ENCODE results near the gene SNRNP35.

Gene SNRNP35

DNA sequence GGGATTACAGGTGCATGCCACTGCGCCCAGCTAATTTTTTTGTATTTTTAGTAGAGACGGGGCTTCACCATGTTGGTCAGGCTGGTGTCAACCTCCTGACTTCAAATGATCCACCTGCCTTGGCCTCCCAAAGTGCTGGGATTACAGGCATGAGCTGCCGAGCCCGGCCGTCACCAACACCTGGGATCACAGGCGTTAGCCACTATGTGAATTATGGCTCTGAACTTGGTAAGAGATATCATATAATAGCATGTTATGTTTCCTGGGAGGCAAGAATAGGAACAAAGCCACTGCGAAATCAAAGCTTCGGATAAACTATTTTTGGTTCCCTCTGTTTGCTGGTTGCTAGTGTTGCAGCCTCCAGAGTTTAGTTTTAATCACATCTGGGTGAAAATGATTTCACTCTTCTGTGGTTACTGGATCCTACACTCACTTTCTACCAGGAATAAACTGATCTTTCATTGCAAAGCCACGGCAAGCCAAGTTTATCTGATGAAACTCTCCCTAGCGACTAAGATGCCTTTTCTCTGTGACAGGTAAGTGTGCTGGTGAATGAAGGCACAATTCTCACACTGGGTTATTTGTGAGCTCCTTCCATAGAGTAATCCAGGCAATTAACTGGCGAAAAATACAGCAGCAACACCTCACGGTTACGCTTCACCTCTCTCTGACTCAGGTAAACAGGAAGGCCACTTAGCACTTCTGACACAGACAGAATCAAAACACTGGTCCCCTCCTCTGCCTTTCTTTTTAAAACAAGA, 16.7 kb downstream of the SNRNP35 start:
- TF ChIP-seq, protein P1, sequence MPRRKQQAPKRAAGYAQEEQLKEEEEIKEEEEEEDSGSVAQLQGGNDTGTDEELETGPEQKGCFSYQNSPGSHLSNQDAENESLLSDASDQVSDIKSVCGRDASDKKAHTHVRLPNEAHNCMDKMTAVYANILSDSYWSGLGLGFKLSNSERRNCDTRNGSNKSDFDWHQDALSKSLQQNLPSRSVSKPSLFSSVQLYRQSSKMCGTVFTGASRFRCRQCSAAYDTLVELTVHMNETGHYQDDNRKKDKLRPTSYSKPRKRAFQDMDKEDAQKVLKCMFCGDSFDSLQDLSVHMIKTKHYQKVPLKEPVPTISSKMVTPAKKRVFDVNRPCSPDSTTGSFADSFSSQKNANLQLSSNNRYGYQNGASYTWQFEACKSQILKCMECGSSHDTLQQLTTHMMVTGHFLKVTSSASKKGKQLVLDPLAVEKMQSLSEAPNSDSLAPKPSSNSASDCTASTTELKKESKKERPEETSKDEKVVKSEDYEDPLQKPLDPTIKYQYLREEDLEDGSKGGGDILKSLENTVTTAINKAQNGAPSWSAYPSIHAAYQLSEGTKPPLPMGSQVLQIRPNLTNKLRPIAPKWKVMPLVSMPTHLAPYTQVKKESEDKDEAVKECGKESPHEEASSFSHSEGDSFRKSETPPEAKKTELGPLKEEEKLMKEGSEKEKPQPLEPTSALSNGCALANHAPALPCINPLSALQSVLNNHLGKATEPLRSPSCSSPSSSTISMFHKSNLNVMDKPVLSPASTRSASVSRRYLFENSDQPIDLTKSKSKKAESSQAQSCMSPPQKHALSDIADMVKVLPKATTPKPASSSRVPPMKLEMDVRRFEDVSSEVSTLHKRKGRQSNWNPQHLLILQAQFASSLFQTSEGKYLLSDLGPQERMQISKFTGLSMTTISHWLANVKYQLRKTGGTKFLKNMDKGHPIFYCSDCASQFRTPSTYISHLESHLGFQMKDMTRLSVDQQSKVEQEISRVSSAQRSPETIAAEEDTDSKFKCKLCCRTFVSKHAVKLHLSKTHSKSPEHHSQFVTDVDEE (CRISPR knock-in tag; IDR thresholded peaks at IDR 0.05), result no peak
- TF ChIP-seq ZNF8 (CRISPR knock-in tag; IDR thresholded peaks at IDR 0.05) (no peak), SNAI2 (CRISPR knock-in tag; IDR thresholded peaks at IDR 0.05) (no peak)
- TF ChIP-seq, protein P2, sequence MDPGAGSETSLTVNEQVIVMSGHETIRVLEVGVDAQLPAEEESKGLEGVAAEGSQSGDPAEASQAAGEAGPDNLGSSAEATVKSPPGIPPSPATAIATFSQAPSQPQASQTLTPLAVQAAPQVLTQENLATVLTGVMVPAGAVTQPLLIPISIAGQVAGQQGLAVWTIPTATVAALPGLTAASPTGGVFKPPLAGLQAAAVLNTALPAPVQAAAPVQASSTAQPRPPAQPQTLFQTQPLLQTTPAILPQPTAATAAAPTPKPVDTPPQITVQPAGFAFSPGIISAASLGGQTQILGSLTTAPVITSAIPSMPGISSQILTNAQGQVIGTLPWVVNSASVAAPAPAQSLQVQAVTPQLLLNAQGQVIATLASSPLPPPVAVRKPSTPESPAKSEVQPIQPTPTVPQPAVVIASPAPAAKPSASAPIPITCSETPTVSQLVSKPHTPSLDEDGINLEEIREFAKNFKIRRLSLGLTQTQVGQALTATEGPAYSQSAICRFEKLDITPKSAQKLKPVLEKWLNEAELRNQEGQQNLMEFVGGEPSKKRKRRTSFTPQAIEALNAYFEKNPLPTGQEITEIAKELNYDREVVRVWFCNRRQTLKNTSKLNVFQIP (CRISPR knock-in tag; IDR thresholded peaks at IDR 0.05; ENCODE audit: borderline replicate concordance, low read depth), result no peak
- ATAC-seq, result no peak

DNA sequence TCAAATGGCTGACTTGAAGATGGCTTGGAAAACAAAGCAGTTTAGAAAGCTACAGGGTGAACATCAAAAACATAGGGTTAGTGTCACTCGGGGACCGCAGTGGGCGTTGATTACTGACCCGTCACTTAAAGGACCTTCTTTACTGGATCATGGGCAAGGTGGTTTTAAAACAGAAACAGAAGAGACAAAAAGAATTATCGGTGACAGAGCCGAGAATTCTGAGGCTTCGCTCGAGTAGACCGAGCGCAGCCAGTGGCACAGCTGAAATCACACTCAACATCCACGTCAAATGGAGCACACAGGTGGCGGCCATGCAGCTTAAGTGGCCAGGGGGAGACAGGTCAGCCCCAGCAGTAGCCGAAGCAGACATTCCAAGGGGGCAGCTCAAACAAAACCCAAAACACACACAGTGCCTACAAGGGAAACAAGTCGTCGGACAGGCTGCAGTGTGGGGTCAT, 17.3 kb downstream of the SNRNP35 start:
- TF ChIP-seq, protein P1 (CRISPR knock-in tag; IDR thresholded peaks at IDR 0.05), result no peak
- TF ChIP-seq ZNF8 (CRISPR knock-in tag; IDR thresholded peaks at IDR 0.05), result no peak
- TF ChIP-seq ISL1 (CRISPR knock-in tag; IDR thresholded peaks at IDR 0.05), result no peak
- TF ChIP-seq, protein P3, sequence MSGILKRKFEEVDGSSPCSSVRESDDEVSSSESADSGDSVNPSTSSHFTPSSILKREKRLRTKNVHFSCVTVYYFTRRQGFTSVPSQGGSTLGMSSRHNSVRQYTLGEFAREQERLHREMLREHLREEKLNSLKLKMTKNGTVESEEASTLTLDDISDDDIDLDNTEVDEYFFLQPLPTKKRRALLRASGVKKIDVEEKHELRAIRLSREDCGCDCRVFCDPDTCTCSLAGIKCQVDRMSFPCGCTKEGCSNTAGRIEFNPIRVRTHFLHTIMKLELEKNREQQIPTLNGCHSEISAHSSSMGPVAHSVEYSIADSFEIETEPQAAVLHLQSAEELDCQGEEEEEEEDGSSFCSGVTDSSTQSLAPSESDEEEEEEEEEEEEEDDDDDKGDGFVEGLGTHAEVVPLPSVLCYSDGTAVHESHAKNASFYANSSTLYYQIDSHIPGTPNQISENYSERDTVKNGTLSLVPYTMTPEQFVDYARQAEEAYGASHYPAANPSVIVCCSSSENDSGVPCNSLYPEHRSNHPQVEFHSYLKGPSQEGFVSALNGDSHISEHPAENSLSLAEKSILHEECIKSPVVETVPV (CRISPR knock-in tag; IDR thresholded peaks at IDR 0.05), result no peak
- no peak for TF ChIP-seq ZC3H10 (CRISPR knock-in tag; IDR thresholded peaks at IDR 0.05)
- TF ChIP-seq SNAI2 (CRISPR knock-in tag; IDR thresholded peaks at IDR 0.05), result no peak
- no peak for TF ChIP-seq CSDC2 (CRISPR knock-in tag; IDR thresholded peaks at IDR 0.05)
- TF ChIP-seq, protein P4, sequence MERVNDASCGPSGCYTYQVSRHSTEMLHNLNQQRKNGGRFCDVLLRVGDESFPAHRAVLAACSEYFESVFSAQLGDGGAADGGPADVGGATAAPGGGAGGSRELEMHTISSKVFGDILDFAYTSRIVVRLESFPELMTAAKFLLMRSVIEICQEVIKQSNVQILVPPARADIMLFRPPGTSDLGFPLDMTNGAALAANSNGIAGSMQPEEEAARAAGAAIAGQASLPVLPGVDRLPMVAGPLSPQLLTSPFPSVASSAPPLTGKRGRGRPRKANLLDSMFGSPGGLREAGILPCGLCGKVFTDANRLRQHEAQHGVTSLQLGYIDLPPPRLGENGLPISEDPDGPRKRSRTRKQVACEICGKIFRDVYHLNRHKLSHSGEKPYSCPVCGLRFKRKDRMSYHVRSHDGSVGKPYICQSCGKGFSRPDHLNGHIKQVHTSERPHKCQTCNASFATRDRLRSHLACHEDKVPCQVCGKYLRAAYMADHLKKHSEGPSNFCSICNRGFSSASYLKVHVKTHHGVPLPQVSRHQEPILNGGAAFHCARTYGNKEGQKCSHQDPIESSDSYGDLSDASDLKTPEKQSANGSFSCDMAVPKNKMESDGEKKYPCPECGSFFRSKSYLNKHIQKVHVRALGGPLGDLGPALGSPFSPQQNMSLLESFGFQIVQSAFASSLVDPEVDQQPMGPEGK (CRISPR knock-in tag; IDR thresholded peaks at IDR 0.05; ENCODE audit: borderline replicate concordance), result no peak
- TF ChIP-seq ZNF565 (CRISPR knock-in tag; conservative IDR thresholded peaks at IDR 0.05; ENCODE audit: low read depth), result no peak
- TF ChIP-seq TOX (CRISPR knock-in tag; IDR thresholded peaks at IDR 0.05; ENCODE audit: borderline replicate concordance), result no peak
- no peak for TF ChIP-seq TCF4 (CRISPR knock-in tag; IDR thresholded peaks at IDR 0.05; ENCODE audit: borderline replicate concordance)
- no peak for ATAC-seq

DNA sequence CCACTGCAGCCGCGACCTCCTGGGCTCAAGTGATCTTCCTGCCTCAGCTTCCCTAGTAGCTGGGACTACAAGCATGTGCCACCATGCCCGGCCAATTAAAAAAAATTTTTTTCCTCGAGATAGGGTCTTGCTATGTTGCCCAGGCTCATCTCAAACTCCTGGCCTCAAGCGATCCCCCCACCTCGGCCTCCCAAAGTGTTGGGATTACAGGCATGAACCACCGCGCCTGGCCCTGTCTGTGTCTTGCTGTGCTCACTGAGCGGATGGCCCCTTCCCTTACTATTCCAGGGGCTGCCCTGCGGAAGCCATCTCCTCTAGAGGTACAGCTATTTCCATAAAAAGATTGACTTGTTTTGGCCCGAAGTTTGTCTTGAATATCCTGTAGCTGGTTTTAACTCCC, 20.1 kb downstream of the SNRNP35 start:
- TF ChIP-seq ZNF70 (CRISPR knock-in tag; IDR thresholded peaks at IDR 0.05) (no peak), ZC3H10 (CRISPR knock-in tag; IDR thresholded peaks at IDR 0.05) (no peak), PPARA (CRISPR knock-in tag; IDR thresholded peaks at IDR 0.05; ENCODE audit: borderline replicate concordance) (no peak), OSR1 (CRISPR knock-in tag; IDR thresholded peaks at IDR 0.05) (no peak)
- no peak for ATAC-seq

DNA sequence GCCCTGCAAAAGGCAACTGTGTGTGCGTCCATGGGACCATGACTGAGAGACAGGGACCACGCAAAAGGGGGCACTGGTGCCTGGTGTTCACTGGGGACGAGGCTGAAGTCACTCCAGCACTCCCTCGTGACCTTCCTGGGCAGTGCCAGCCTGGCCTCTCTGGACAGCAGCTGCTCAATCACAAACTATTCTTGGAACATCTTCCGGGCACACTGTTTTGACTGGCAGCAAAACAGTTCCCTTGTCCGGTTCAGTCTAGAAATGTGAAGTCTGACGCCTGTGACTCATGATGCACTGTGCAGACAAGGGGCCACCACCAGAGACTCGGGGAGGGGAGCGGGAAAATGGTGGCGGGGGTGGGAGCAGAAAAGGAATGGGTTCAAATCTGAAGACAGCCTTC, 20.8 kb downstream of the SNRNP35 start:
- TF ChIP-seq SNAI2 (CRISPR knock-in tag; IDR thresholded peaks at IDR 0.05) (0 out of 2 replicates have a peak, but pooled peaks have one; percentile 37), ZNF565 (CRISPR knock-in tag; conservative IDR thresholded peaks at IDR 0.05; ENCODE audit: low read depth) (no peak), ZFP30 (CRISPR knock-in tag; IDR thresholded peaks at IDR 0.05) (no peak), TOX (CRISPR knock-in tag; IDR thresholded peaks at IDR 0.05; ENCODE audit: borderline replicate concordance) (no peak), RARB (CRISPR knock-in tag; IDR thresholded peaks at IDR 0.05) (no peak)
- TF ChIP-seq, protein P2 (CRISPR knock-in tag; IDR thresholded peaks at IDR 0.05; ENCODE audit: borderline replicate concordance, low read depth), result no peak
- ATAC-seq, result peak; percentile 78
